Measurements from ENCODE around the gene PPFIA1.

DNA sequence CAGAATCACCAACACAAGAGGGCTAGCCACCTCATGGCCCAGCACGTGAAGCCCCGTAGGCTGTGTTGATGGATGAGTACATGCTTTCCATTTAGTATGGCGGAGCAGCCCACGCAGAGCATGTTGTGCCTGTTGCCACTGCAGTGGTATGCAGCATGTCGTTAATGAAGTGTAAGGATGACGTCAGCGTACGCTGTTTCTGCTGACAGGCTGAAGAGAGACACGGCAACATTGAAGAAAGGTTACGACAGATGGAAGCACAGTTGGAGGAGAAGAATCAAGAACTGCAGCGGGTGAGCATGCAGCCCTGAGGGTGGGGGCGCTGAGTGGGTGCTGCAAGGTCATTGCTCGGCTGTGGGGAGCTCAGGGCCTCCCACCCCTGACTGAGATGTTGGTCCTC is 62.8 kb downstream of the PPFIA1 start:
- TF ChIP-seq, protein P1, sequence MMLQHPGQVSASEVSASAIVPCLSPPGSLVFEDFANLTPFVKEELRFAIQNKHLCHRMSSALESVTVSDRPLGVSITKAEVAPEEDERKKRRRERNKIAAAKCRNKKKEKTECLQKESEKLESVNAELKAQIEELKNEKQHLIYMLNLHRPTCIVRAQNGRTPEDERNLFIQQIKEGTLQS (CRISPR knock-in tag; conservative IDR thresholded peaks at IDR 0.05), result no peak
- TF ChIP-seq TCF7 (CRISPR knock-in tag; IDR thresholded peaks at IDR 0.05; ENCODE audit: low read depth) (no peak), CTCF (IDR thresholded peaks at IDR 0.05) (no peak), HMGXB4 (CRISPR knock-in tag; IDR thresholded peaks at IDR 0.05) (no peak), USF2 (CRISPR knock-in tag; IDR thresholded peaks at IDR 0.05) (no peak), MLX (CRISPR knock-in tag; IDR thresholded peaks at IDR 0.05) (no peak), ZNF138 (CRISPR knock-in tag; conservative IDR thresholded peaks at IDR 0.05) (no peak)
- TF ChIP-seq, protein P2, sequence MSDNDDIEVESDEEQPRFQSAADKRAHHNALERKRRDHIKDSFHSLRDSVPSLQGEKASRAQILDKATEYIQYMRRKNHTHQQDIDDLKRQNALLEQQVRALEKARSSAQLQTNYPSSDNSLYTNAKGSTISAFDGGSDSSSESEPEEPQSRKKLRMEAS (CRISPR knock-in tag; IDR thresholded peaks at IDR 0.05), result no peak

Measured in WTC11 (cell line).